CD4-positive, alpha-beta T cell treated with Interleukin-17A for 4 hours (primary cell): Measurements from ENCODE around the gene MS4A12.
"Not testable (repeated sequence)": the region's sequence is repeated elsewhere in the genome, so short reads cannot be mapped to it uniquely, and the experiment has no call there.

Experiments used
- DNase-seq: peaks from one replicate; pipeline ENCODE4 v3.0.0-alpha.2; 2020; ENCODE audit warnings: mixed read lengths

Gene MS4A12, protein sequence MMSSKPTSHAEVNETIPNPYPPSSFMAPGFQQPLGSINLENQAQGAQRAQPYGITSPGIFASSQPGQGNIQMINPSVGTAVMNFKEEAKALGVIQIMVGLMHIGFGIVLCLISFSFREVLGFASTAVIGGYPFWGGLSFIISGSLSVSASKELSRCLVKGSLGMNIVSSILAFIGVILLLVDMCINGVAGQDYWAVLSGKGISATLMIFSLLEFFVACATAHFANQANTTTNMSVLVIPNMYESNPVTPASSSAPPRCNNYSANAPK

DNA sequence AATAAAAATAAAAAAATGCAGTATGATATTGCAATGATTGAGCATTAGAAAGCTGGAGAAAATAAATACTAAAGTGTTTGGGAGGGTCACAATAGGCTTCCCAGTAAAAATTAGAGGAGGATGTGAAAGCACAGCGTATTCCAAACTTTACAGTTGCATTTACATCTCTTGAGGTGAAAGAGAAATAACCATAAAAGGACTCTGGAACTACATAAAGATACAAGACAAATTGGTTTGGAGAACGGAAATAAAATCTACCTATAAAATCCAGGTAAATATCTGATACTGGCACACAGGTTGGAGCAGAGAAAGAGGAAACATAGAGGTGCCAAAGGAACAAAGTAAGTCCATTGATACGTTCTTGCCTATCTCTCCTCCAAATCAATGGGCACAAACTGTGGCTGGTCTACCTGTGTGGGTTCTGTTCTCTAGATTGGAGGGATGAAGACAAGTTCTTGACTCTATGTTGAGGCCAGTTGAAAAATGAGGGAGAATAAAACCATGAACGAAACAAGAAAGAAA, at the start of gene MS4A12:
TSS of gene MS4A12 (plus strand) at position 291 of the 522 bp plus-strand sequence. CDS start 4,541 bp downstream, outside the sequence.
- DNase-seq, result no peak

DNA sequence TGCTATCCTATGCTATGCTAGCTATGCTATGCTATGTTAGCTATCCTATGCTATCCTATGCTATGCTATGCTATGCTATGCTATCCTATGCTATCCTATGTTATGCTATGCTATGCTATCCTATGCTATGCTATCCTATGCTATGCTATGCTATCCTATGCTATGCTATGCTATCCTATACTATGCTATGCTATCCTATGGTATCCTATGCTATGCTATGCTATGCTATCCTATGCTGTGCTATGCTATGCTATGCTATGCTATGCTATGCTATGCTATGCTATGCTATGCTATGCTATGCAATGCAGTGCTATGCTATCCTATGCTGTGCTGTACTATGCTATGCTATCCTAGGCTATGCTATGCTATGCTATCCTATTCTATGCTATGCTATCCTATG, 45.5 kb upstream of the MS4A12 start:
- no peak for DNase-seq

DNA sequence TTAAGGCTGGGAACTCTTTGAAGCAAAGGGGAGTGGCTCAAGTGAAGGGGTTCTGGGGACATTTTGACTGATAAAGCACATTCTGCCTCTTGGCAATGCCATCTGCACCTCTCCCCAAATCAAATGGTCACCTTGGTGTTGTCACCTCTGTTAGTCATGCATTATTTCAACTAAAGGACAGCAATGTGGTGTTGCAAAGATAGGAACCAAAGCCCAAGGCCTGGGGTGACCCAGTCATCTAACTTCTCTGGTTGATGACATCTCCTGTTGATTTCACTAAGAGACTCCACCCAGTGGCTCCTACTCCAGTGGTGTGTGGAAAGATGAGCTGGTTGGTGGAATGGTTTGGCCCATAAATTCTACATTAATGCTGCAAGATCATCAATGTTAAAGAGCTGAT, 44.7 kb upstream of the MS4A12 start:
- DNase-seq, result no peak

DNA sequence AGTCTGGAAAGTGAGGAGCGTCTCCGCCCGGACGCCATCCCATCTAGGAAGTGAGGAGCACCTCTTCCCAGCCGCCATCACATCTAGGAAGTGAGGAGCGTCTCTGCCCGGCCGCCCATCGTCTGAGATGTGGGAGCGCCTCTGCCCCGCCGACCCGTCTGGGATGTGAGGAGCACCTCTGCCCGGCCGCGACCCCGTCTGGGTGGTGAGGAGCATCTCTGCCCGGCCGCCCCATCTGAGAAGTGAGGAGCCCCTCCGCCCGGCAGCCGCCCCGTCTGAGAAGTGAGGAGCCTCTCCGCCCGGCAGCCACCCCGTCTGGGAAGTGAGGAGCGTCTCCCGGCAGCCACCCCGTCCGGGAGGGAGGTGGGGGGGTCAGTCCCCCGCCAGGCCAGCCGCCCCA, 41.4 kb upstream of the MS4A12 start:
- not testable (repeated sequence) for DNase-seq

DNA sequence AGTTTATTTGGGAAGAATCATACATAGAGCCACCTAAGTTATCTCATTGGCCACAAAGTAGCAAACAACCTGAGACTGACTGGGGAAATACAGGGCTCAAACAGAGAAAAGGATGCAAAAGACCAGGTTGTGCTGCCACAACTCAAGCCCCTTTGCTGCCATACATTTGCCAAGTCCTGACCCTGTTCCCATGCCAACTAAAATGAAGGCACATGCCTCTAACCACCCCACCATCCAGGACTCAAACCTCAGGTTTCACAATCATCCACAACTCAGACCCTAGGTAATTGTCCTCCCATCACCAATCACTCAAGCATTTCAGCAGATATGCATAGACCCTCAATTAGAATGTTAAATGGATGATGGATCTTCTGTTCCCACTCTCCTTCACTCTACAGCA, 38.4 kb upstream of the MS4A12 start:
- DNase-seq, result no peak

DNA sequence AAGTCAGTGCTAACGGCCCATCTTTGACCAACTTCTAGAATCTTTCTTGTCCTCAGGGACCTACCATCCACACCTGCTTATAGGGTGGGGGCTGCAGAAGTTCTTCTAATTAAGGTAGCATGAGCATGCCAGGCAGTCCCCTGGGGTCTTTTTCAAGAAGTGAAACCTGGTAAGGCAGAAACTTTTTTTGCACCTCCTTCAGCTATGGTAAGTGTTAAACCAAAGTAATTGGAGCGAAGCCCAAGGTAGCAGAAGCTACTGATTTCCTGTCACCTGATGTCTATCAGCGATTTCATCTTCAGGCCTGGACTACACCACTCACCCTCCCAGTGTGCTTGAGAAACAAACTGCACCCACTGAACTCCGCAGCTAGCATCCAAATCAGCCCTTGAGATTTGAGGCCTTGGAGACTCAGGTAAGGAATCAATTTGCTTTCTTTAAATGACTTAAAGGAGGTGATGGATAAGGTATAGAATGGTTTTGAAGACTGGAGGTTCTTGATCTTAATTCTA, 37.0 kb upstream of the MS4A12 start, which contains the start of gene MS4A1:
TSS of gene MS4A1 (plus strand) at position 317 of the 512 bp plus-strand sequence. CDS start 6,528 bp downstream, outside the sequence.
- DNase-seq, result no peak

DNA sequence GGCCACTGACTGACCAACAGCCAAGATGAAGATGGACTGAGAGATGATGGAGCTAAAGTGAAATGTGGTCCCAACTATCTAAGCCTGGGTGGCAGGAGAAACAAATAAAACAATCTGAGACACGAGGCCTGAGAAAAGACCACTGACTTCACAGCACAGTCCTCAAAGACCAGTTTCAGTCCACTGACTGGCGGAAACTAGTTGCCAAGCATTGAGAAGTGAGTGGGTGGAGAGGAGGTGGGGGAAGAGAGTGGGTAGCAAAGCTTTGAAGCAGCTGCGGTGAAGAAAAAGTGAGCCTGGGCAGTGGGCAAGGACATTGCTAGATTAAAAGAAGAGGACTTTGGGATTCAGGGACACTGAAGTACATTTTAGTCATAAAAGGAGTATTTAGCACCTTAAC, 35.0 kb upstream of the MS4A12 start:
- no peak for DNase-seq

DNA sequence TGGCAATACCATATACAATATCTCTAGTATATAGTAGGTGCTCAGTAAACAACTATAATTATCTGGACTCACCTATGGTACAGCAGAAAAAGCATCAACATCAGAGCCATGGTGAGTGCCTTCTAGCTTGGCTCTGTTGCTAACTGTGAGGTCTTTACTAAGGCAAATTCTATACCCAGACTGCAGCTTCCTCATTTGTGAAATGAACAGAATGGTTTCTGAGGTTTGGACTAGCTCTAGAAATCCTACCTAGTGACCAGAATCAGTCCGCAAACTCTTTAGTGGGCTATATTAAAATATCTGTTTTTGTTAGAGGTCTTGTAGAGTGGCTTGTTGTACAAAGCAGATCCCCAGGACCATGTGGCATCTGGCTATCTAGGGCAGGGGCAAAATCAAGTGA, 33.2 kb upstream of the MS4A12 start:
- no peak for DNase-seq

DNA sequence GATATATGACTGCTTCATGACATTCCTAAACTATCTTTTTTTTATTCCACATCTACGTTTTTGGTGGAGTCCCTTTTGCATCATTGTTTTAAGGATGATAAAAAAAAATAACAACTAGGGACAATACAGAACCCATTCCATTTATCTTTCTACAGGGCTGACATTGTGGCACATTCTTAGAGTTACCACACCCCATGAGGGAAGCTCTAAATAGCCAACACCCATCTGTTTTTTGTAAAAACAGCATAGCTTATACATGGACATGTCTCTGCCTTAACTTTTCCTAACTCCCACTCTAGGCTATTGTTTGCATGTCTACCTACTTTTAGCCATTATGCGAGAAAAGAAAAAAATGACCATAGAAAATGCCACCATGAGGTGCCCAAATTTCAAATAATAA, 23.7 kb upstream of the MS4A12 start:
- no peak for DNase-seq

DNA sequence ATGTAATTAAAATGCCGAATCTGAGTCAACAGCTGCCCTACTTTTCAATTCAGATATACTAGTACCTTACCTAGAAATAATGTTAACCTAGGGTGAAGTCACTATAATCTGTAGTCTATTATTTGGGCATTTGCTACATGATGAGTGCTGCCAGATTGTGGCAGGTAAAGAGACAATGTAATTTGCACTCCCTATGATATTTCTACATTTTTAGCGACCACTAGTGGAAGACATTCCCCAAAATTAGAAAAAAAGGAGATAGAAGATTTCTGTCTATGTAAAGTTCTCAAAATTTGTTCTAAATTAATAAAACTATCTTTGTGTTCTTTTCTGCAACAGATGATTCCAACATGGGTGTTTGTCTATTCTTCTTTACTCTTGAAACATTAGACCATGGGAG, 22.9 kb upstream of the MS4A12 start:
- DNase-seq, result no peak

DNA sequence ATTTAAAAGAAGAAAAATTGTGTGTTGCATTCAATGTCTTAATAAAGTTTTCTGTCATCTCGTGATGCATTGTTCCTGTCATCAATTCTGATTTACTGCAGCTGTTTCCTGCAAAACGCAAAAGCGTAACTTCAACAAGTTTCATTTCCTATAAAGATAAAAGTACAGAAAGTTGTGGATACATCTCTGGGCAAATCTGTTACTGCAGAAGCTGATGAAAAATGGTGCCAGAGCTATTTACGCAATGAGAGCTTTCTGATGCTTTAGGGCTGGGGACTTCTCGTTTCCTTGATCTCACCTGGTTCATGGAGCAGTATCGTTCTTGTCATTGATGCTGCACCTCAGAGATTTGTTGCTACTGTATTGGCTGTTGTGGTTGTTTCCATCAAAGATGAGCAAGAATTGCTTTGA, 15.5 kb upstream of the MS4A12 start:
- DNase-seq, result no peak

DNA sequence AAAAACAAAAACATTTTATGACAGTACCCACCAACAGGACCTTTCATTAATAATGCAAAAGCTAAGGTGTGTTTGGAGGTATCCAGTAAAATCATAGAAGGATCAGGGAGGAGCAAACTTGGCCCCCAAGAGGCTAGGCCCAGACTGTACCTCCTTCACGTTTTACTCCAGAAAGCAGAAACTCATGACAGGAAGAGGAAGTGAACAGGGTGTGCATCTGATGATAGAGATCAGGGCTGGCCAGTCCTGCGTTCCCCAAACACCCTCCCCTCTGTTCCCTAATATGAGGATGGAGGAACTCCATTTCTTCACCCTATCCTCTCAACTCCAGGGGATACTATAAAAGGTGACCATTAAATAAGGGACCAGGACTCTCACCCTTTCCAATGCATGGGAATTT, 10.2 kb upstream of the MS4A12 start:
- no peak for DNase-seq

DNA sequence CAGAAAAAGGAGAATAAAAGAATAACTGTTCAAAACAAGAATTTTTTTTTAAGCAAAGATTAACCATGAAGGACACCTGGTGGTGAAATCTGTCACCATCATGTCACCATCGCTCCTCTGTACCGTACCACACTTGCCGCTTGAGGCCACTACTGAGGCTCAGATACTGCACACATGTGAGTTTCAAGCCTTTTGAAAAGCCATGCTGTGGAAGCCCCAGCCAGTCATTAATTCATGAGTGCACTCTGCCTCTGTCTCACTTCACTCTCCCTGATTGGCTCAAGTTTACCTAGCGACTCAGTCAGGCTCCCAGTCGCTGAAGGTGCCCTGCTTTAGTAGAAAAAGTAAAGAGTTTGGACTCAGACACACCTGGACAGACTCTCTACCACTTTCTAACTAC, 6.6 kb upstream of the MS4A12 start:
- DNase-seq, result no peak

DNA sequence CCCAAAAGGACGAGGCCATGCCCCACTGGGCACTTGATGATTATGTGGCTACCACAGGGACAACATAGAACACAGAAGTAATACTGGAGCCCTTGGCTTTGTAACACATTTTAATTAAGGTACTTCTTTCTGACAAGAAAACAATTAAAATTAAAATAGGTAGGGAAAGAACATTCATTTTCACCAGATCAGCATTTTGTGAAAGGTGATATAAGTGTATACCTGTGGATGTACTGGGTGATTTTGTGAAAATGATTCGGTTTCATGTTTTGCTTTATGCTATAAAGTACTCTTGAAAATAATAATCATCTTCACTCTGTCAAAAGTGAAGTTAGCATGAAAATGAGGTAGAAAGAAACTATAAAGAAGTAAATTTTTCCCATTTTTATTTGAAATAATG, 876 bp downstream of the MS4A12 start:
- DNase-seq, result no peak

DNA sequence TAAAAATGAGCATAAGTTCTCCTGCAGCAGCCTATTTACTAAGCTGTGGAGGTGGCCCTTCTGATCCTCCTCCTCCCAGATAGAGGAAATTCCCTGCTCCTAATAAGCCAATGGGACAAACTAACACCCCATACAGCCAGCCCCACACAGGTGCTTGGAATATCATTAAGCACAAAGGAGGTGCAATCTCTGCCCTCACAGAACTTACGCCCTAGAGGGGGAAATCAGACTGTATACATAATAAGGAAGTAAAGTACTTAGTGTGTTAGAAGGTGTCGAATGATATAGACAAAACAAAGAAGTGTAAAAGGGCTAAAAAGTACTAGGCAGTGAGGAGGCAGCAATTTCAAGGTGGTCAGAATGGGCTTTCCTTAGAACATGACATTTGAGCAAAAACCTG, 5.8 kb downstream of the MS4A12 start:
- DNase-seq, result no peak

DNA sequence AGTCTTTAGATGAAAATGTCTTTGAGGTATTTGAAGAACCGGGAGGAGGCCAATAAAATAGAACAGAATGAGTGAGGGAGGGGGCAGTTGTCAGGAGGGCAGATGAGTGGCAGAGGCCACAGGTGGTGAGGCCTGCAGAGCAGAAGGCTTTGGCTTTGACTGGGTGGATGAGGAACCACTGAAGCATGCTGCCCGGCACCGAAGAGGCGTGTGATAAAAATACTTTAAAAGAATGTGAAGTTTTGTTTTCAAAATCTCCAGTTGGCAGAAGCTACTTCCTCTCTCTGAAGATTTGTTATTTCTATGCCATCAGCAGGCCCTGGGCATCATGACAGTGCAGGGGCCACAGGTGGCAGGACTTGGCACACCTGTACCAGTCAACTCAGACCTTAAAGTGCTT, 6.3 kb downstream of the MS4A12 start:
- no peak for DNase-seq

DNA sequence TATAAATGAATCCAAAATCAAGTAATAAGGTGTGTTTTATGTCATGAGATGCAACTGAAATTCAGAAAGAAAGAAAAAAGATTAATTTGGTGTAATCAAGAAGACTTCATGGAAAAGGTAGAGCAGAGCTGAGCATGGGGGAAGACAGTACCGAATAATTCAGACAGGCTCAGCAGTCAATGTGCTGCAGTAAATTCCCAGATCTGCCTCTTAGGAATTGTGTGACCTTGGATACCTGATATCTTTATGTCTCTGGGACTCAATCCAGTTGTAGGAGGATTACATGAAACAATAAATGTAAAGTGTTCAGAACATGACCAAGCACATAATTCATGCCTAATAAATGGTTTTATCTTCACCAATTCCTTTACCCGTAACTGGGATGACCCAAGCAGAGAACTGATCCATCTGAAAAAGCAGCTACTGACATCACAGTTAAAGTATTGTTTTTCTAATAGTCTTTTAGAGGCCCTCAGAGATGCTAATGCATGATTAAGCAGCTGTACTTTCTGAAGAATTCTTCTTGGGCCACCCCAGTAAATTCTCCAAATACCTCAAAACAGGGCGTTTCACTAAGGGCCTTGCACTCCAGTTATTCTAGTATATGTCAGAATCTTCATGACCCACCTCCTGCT, 7.8 kb downstream of the MS4A12 start:
- no peak for DNase-seq

DNA sequence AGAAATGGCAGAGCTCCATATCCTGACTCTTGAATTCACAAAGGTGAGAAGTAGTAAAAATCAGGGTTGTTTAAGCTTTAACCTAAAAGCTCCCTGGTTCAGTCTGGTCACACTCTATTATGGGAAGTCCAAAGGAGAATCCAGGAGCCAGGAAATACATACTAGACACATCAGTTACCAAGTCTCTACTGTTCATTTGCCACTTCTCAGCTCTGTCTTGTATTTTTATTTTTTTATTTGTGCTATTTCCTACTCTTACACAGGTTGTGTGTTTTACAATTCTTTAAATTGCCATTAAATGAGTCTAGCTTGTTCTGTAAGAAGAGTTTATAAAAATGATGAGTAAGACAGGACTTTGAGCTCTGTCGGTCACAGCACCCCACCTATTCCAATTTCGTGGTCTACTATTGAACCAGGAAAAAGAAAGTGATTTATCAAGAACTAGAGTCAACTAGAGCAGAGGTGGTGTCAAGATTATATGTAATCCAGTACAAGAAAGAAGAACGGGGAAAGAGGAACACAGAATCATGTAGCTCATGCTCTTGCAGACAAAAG, 9.7 kb downstream of the MS4A12 start:
- no peak for DNase-seq

DNA sequence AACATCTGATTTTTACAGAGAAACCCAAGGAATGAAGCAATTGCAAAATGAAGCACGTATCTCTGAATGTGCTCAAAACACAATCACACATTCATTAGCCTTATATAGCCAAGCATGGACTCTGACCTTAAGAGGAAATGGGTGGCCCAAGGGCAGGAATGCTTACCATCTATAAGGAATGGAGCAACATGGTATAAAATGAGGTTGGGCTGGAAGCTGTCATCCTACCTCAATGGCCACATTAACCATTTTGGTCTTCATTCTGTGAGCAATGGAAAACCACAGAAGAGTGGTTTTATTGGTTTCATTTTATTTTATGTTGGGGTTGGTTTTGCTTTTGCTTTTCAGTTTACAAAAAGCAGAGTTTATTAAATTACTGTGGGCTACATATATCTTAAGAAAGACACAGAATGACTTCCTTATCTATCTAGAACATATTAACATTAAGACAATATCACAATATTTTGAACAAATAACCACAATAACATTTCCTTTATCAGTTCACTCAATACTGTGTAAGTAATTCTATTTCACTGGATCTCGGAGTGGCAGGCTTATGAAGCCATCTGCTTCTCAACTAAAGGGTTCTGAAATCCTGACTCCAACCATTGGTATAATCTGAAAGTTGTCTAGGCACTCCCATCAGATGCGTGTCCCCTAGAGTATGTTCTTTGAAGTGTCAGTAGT, 11.8 kb downstream of the MS4A12 start:
- DNase-seq, result no peak

DNA sequence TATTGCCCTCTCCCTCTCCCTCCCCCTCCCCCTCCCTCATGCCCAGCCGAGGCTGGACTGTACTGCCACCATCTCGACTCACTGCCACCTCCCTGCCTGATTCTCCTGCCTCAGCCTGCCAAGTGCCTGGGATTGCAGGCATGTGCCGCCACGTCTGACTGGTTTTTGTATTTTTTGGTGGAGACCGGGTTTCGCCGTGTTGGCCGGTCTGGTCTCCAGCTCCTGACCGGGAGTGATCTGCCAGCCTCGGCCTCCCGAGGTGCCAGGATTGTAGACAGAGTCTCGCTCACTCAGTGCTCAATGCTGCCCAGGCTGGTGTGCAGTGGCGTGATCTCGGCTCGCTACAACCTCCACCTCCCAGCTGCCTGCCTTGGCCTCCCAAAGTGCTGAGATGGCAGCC, 17.0 kb downstream of the MS4A12 start:
- DNase-seq, result not testable (repeated sequence)

DNA sequence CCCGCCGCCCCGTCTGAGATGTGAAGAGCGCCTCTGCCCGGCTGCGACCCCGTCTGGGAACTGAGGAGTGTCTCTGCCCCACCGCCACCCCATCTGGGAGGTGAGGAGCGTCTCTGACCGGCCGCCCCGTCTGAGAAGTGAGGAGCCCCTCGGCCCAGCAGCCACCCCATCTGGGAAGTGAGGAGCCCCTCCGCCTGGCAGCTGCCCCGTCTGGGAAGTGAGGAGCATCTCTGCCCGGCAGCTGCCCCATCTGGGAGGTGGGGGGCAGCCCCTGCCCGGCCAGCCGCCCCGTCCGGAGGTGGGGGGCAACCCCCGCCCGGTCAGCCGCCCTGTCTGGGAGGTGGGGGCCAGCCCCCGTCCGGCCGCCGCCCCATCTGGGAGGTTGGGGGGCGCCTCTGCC, 17.6 kb downstream of the MS4A12 start:
- not testable (repeated sequence) for DNase-seq

DNA sequence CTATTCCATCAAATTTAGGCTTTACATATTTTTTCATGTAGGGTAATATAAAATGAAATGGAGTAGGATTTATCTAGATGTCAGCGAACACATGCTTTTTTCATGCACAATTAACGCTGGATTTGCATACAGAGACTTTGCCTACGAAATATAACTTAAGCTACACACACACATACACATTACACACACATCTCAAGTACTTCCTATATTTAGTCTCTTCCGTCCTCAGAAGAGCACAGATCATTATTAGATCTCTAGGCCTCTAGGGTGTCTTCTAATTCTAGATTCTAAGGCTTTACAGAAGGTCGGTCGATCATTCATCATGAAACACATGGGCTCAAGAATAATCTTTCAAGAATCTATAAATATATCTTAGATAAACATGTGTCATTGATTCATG, 18.8 kb downstream of the MS4A12 start:
- DNase-seq, result no peak

DNA sequence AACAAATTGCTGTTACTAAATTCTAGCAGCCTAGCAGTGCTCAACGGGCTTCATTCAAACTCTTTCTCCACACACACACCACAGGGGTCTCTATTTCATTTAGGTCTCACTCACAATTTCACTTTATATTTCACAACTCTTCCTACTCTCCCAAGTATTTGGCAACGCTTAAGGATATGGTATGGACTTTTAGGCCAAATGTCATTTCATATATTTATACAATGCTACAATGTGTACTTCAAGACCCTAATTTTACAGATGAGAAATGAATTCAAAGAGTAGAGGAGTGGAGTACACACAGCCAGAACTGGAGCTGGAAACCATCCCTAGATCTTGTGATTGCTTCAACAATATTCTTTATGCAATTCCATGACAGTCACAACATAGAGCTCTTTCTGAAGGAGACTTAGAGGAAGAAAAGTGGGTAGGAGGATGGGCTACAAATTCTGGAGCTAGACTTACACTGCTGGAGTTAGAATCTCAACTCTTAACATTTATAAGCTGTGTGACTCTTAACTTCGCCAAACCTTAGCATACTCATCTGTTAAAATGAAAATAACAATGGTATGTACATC, 20.2 kb downstream of the MS4A12 start:
- DNase-seq, result no peak
